ENCODE measurements around the gene KREMEN1.

Gene KREMEN1

GRCh38 chr22:29090039-29090438 is 17.2 kb downstream of the KREMEN1 start:
- H3K4me3 ChIP-seq (ENCODE audit: low read depth in 1 of 2, low read length in 2 of 2): no peak overlapping the region
- no peak overlapping the region for H3K9ac ChIP-seq (ENCODE audit: low read depth in 1 of 2, low read length in 2 of 2)
- no peak overlapping the region for H3K27ac ChIP-seq (ENCODE audit: low read depth, low read length)
- no peaks in the 10 kb centered on the region for H3K9me3 ChIP-seq (ENCODE audit: control insufficient read depth in 1 of 2, low read length in 2 of 2)
- peaks cover 3 to 13% of the 10 kb centered on the region in 2 donors for H3K4me1 ChIP-seq (ENCODE audit: control insufficient read depth in 1 of 2, insufficient read depth in 2 of 2, low read length in 2 of 2)
- H3K27me3 ChIP-seq (ENCODE audit: control insufficient read depth in 1 of 2, insufficient read depth in 2 of 2, low read length in 2 of 2): no peaks in the 10 kb centered on the region
- H3K36me3 ChIP-seq (ENCODE audit: control insufficient read depth in 1 of 2, insufficient read depth in 2 of 2, low read length in 2 of 2): peaks cover 0 to 2% of the 10 kb centered on the region in 2 donors

GRCh38 chr22:29092243-29092642 is 19.4 kb downstream of the KREMEN1 start:
- Histone ChIP-seq H3K9ac (ENCODE audit: low read depth in 1 of 2, low read length in 2 of 2) (no peak overlapping the region), H3K36me3 (ENCODE audit: control insufficient read depth in 1 of 2, insufficient read depth in 2 of 2, low read length in 2 of 2) (peaks cover 0 to 7% of the 10 kb centered on the region in 2 donors), H3K9me3 (ENCODE audit: control insufficient read depth in 1 of 2, low read length in 2 of 2) (no peaks in the 10 kb centered on the region), H3K27me3 (ENCODE audit: control insufficient read depth in 1 of 2, insufficient read depth in 2 of 2, low read length in 2 of 2) (no peaks in the 10 kb centered on the region), H3K4me1 (ENCODE audit: control insufficient read depth in 1 of 2, insufficient read depth in 2 of 2, low read length in 2 of 2) (peaks cover 3 to 21% of the 10 kb centered on the region in 2 donors), H3K27ac (ENCODE audit: low read depth, low read length) (no peak overlapping the region), H3K4me3 (ENCODE audit: low read depth in 1 of 2, low read length in 2 of 2) (no peak overlapping the region)

DNA sequence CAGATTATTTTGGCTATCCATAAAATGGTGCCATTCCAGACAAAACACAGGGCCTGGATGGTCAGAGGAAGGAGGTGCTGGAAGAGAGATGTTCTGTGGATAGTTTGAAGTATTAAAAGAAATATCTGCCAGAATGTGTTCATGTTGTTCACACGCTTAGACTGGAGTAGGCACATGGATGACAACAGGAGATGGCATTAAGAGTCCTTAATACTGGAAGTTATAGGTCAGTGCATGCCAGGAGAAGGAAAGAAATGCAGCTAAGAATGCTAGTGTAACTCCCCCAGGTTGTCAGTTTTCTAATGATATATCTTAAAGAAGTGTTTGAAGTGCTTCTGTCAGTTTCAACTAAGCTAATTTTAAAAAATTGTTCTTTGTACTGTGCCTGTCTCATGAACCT is 20.2 kb downstream of the KREMEN1 start:
- Histone ChIP-seq H3K27me3 (ENCODE audit: control insufficient read depth in 1 of 2, insufficient read depth in 2 of 2, low read length in 2 of 2) (no peaks in the 10 kb centered on the region), H3K4me3 (ENCODE audit: low read depth in 1 of 2, low read length in 2 of 2) (no peak overlapping the region), H3K27ac (ENCODE audit: low read depth, low read length) (no peak overlapping the region), H3K9me3 (ENCODE audit: control insufficient read depth in 1 of 2, low read length in 2 of 2) (no peaks in the 10 kb centered on the region), H3K4me1 (ENCODE audit: control insufficient read depth in 1 of 2, insufficient read depth in 2 of 2, low read length in 2 of 2) (peaks cover 3 to 22% of the 10 kb centered on the region in 2 donors), H3K36me3 (ENCODE audit: control insufficient read depth in 1 of 2, insufficient read depth in 2 of 2, low read length in 2 of 2) (peaks cover 0 to 7% of the 10 kb centered on the region in 2 donors), H3K9ac (ENCODE audit: low read depth in 1 of 2, low read length in 2 of 2) (no peak overlapping the region)

DNA sequence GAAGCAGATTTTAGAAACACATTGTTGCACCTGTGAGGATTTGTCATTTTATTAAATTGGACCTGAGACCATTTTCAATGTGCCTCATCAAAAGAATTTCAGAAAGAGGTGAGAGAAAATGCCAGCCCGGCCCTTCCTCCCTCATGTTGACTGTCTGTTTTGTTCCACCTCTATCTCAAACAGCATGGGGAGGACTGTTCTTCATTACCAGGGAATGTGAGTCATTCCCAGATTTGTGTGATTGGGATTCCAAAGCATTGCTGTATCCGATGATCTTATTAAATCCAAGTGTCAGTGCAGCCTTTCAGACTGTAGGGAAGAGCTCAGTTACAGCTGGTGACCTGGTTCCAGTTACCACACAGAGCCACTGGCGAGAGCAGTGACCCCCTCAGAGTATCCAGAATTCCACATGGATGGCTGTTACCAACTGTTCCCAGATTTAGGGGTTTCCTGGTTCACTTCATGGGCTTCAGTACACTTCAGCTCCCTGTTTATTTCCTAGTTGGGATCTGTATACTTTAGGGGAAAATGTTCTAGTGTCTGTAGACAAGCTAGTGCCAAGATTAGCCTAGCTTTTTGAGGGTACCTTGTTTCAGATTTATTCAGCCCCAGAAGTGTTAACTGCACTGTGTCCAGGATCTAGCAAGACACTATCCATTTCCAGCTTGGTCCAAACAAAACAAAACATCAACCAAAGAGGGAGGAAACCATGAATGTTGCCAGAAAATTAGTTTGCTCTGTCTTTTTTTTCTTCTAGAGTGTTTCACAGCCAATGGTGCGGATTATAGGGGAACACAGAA is 20.9 kb downstream of the KREMEN1 start:
- Histone ChIP-seq H3K4me1 (ENCODE audit: control insufficient read depth in 1 of 2, insufficient read depth in 2 of 2, low read length in 2 of 2) (peaks cover 3 to 22% of the 10 kb centered on the region in 2 donors), H3K9me3 (ENCODE audit: control insufficient read depth in 1 of 2, low read length in 2 of 2) (no peaks in the 10 kb centered on the region), H3K27ac (ENCODE audit: low read depth, low read length) (no peak overlapping the region), H3K4me3 (ENCODE audit: low read depth in 1 of 2, low read length in 2 of 2) (no peak overlapping the region), H3K27me3 (ENCODE audit: control insufficient read depth in 1 of 2, insufficient read depth in 2 of 2, low read length in 2 of 2) (no peaks in the 10 kb centered on the region), H3K9ac (ENCODE audit: low read depth in 1 of 2, low read length in 2 of 2) (no peak overlapping the region), H3K36me3 (ENCODE audit: control insufficient read depth in 1 of 2, insufficient read depth in 2 of 2, low read length in 2 of 2) (peaks cover 0 to 8% of the 10 kb centered on the region in 2 donors)

GRCh38 chr22:29095459-29095858 is 22.6 kb downstream of the KREMEN1 start:
- Histone ChIP-seq H3K36me3 (ENCODE audit: control insufficient read depth in 1 of 2, insufficient read depth in 2 of 2, low read length in 2 of 2) (peaks cover 2 to 12% of the 10 kb centered on the region in 2 donors), H3K4me3 (ENCODE audit: low read depth in 1 of 2, low read length in 2 of 2) (no peak overlapping the region), H3K27me3 (ENCODE audit: control insufficient read depth in 1 of 2, insufficient read depth in 2 of 2, low read length in 2 of 2) (no peaks in the 10 kb centered on the region), H3K9me3 (ENCODE audit: control insufficient read depth in 1 of 2, low read length in 2 of 2) (no peaks in the 10 kb centered on the region), H3K27ac (ENCODE audit: low read depth, low read length) (no peak overlapping the region), H3K4me1 (ENCODE audit: control insufficient read depth in 1 of 2, insufficient read depth in 2 of 2, low read length in 2 of 2) (peaks cover 3 to 16% of the 10 kb centered on the region in 2 donors), H3K9ac (ENCODE audit: low read depth in 1 of 2, low read length in 2 of 2) (no peak overlapping the region)

- Histone ChIP-seq H3K4me1 (ENCODE audit: control insufficient read depth in 1 of 2, insufficient read depth in 2 of 2, low read length in 2 of 2) (peaks cover 3 to 11% of the 10 kb centered on the region in 2 donors), H3K27ac (ENCODE audit: low read depth, low read length) (no peak overlapping the region), H3K36me3 (ENCODE audit: control insufficient read depth in 1 of 2, insufficient read depth in 2 of 2, low read length in 2 of 2) (peaks cover 2 to 12% of the 10 kb centered on the region in 2 donors), H3K9ac (ENCODE audit: low read depth in 1 of 2, low read length in 2 of 2) (no peak overlapping the region), H3K27me3 (ENCODE audit: control insufficient read depth in 1 of 2, insufficient read depth in 2 of 2, low read length in 2 of 2) (no peaks in the 10 kb centered on the region), H3K9me3 (ENCODE audit: control insufficient read depth in 1 of 2, low read length in 2 of 2) (no peaks in the 10 kb centered on the region), H3K4me3 (ENCODE audit: low read depth in 1 of 2, low read length in 2 of 2) (no peak overlapping the region)
Observed at GRCh38 chr22:29096736-29097669, 24.2 kb downstream of the KREMEN1 start.

DNA sequence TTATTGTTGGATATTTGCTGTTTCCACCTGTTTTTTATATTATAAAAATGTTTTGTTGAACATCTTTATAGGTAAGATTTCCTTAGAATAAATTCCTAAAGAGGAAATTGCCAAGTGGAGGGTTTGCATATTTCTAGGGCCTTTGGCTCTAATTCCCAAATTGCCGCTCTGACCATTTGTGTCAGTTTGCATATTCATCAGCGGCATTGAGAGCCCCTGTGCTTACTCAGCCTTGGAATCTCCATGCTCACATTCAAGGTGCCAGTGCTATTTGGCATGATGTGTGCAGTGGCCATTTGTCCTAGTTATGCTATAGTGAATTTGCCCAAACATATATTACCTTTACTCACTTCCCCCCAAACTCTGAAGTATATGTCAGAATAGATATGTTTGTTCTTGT is 25.5 kb downstream of the KREMEN1 start:
- no peaks in the 10 kb centered on the region for H3K27me3 ChIP-seq (ENCODE audit: control insufficient read depth in 1 of 2, insufficient read depth in 2 of 2, low read length in 2 of 2)
- H3K9me3 ChIP-seq (ENCODE audit: control insufficient read depth in 1 of 2, low read length in 2 of 2): no peaks in the 10 kb centered on the region
- H3K4me3 ChIP-seq (ENCODE audit: low read depth in 1 of 2, low read length in 2 of 2): no peak overlapping the region
- no peak overlapping the region for H3K9ac ChIP-seq (ENCODE audit: low read depth in 1 of 2, low read length in 2 of 2)
- H3K36me3 ChIP-seq (ENCODE audit: control insufficient read depth in 1 of 2, insufficient read depth in 2 of 2, low read length in 2 of 2): peaks cover 2 to 12% of the 10 kb centered on the region in 2 donors
- peaks cover 0 to 9% of the 10 kb centered on the region in 2 donors for H3K4me1 ChIP-seq (ENCODE audit: control insufficient read depth in 1 of 2, insufficient read depth in 2 of 2, low read length in 2 of 2)
- no peak overlapping the region for H3K27ac ChIP-seq (ENCODE audit: low read depth, low read length)

DNA sequence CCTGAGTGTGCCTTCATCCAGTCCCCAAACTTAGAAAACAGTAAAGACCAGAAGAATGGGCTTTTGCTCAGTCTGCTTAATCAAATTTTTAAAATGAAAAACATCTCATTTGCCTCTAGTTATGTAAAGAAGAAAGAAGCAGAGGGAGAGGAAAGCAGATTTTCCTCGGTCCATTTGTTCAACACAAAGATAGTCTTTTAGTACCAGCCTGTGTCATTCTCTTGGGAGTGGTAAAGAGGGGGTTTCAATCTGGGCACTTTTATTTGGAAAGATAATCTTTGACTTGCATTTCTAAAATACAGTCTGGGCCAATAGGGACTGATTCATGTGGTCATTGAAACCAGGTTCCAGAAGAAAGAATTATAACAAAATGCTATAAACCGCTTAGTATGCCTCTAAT is 29.5 kb downstream of the KREMEN1 start:
- H3K4me1 ChIP-seq (ENCODE audit: control insufficient read depth in 1 of 2, insufficient read depth in 2 of 2, low read length in 2 of 2): no peaks in the 10 kb centered on the region
- H3K4me3 ChIP-seq (ENCODE audit: low read depth in 1 of 2, low read length in 2 of 2): no peak overlapping the region
- no peak overlapping the region for H3K9ac ChIP-seq (ENCODE audit: low read depth in 1 of 2, low read length in 2 of 2)
- no peaks in the 10 kb centered on the region for H3K9me3 ChIP-seq (ENCODE audit: control insufficient read depth in 1 of 2, low read length in 2 of 2)
- no peak overlapping the region for H3K27ac ChIP-seq (ENCODE audit: low read depth, low read length)
- peaks cover 2 to 5% of the 10 kb centered on the region in 2 donors for H3K36me3 ChIP-seq (ENCODE audit: control insufficient read depth in 1 of 2, insufficient read depth in 2 of 2, low read length in 2 of 2)
- H3K27me3 ChIP-seq (ENCODE audit: control insufficient read depth in 1 of 2, insufficient read depth in 2 of 2, low read length in 2 of 2): no peaks in the 10 kb centered on the region

- H3K4me1 ChIP-seq (ENCODE audit: control insufficient read depth in 1 of 2, insufficient read depth in 2 of 2, low read length in 2 of 2): no peaks in the 10 kb centered on the region
- peaks cover 2 to 5% of the 10 kb centered on the region in 2 donors for H3K36me3 ChIP-seq (ENCODE audit: control insufficient read depth in 1 of 2, insufficient read depth in 2 of 2, low read length in 2 of 2)
- H3K27ac ChIP-seq (ENCODE audit: low read depth, low read length): no peak overlapping the region
- H3K4me3 ChIP-seq (ENCODE audit: low read depth in 1 of 2, low read length in 2 of 2): no peak overlapping the region
- no peaks in the 10 kb centered on the region for H3K27me3 ChIP-seq (ENCODE audit: control insufficient read depth in 1 of 2, insufficient read depth in 2 of 2, low read length in 2 of 2)
- H3K9ac ChIP-seq (ENCODE audit: low read depth in 1 of 2, low read length in 2 of 2): no peak overlapping the region
- H3K9me3 ChIP-seq (ENCODE audit: control insufficient read depth in 1 of 2, low read length in 2 of 2): no peaks in the 10 kb centered on the region
Observed at GRCh38 chr22:29103121-29103520, 30.3 kb downstream of the KREMEN1 start.

- no peak overlapping the region for H3K27ac ChIP-seq (ENCODE audit: low read depth, low read length)
- no peaks in the 10 kb centered on the region for H3K36me3 ChIP-seq (ENCODE audit: control insufficient read depth in 1 of 2, insufficient read depth in 2 of 2, low read length in 2 of 2)
Observed at GRCh38 chr22:29105468-29105867, 32.6 kb downstream of the KREMEN1 start.

More at GRCh38 chr22:29105468-29105867, 32.6 kb downstream of the KREMEN1 start:
- no peaks in the 10 kb centered on the region for H3K9me3 ChIP-seq (ENCODE audit: control insufficient read depth in 1 of 2, low read length in 2 of 2)
- no peak overlapping the region for H3K4me3 ChIP-seq (ENCODE audit: low read depth in 1 of 2, low read length in 2 of 2)
- H3K4me1 ChIP-seq (ENCODE audit: control insufficient read depth in 1 of 2, insufficient read depth in 2 of 2, low read length in 2 of 2): peaks cover 0 to 10% of the 10 kb centered on the region in 2 donors
- no peak overlapping the region for H3K9ac ChIP-seq (ENCODE audit: low read depth in 1 of 2, low read length in 2 of 2)
- no peaks in the 10 kb centered on the region for H3K27me3 ChIP-seq (ENCODE audit: control insufficient read depth in 1 of 2, insufficient read depth in 2 of 2, low read length in 2 of 2)

Data from duodenal mucosa (tissue), 2 donors.